Lower lobe of right lung (tissue), 2 donors: ENCODE data around the gene LILRB1. TPM values are rescaled to one million over a fixed set of nuclear protein-coding genes. Genes with fewer than 3 reads are reported as not detected.

Experiments
- ATAC-seq, 2 donors: fragments of 200-7000 bp; cut with Tn5 transposase; one replicate each; pipeline ENCODE4 v1.9.1; 2020 to 2022; ENCODE audit warnings: mild to moderate bottlenecking in 2 of 2, moderate library complexity in 2 of 2
- DNase-seq: peaks from one replicate; pipeline ENCODE4 v3.0.0-alpha.2; 2020
- H3K27ac ChIP-seq: fragments of 200-600 bp; one replicate; pipeline ENCODE4 v1.8.0; 2022
- H3K27me3 ChIP-seq: fragments of 200-600 bp; one replicate; pipeline ENCODE4 v1.8.0; 2022; ENCODE audit warnings: low read depth
- H3K36me3 ChIP-seq: fragments of 200-600 bp; one replicate; pipeline ENCODE4 v1.8.0; 2022; ENCODE audit warnings: mild to moderate bottlenecking
- H3K4me1 ChIP-seq: fragments of 200-600 bp; one replicate; pipeline ENCODE4 v1.8.0; 2022
- H3K4me3 ChIP-seq: fragments of 200-600 bp; one replicate; pipeline ENCODE4 v1.8.0; 2022; ENCODE audit warnings: mild to moderate bottlenecking
- H3K9me3 ChIP-seq: fragments of 200-600 bp; one replicate; pipeline ENCODE4 v1.8.0; 2022
- CTCF ChIP-seq: fragments of 200-600 bp; IDR thresholded peaks from one replicate; pipeline ENCODE4 v1.8.0; 2022; ENCODE audit warnings: antibody characterized with exemption, mild to moderate bottlenecking
- intact Hi-C: fragments of 100-400 bp; cut with DNase I; formaldehyde crosslinking; loops from one replicate; pipeline ENCODE4 v1.11.0; 2022
- total RNA-seq: library from RNA; stranded (reverse); fragmentation: NEBNext Ultra II Directional; extraction: Animal tissue kit (Norgen Biotek cat#: 25700); gene quantifications from one replicate; pipeline ENCODE4 v1.2.1, GENCODE V29; 2021
- donor health status: DM: no; HTN: yes; CAD: no; lungs with severe emphysema.

The LILRB1 gene
- total RNA-seq, 1 donor from 2014 or later = 43.3 TPM

- intact Hi-C loops = no loop called here
- no peak for ATAC-seq
- no peaks in the 10 kb centered on the region for H3K36me3 ChIP-seq
- no peak overlapping the region for H3K27ac ChIP-seq
- H3K4me1 ChIP-seq = no peaks in the 10 kb centered on the region
- no peak overlapping the region for H3K4me3 ChIP-seq
- H3K9me3 ChIP-seq = no peaks in the 10 kb centered on the region
- H3K27me3 ChIP-seq = peaks cover 3% of the 10 kb centered on the region
- DNase-seq = no peak
- TF ChIP-seq CTCF = no peak
These were observed 21.5 kb upstream of the LILRB1 start for GRCh38 chr19:54608792-54609191.

GRCh38 chr19:54609356-54609791 lies 20.9 kb upstream of the LILRB1 start:
- no peak for TF ChIP-seq CTCF
- Histone ChIP-seq H3K36me3 (no peaks in the 10 kb centered on the region), H3K4me3 (no peak overlapping the region), H3K4me1 (no peaks in the 10 kb centered on the region), H3K27ac (no peak overlapping the region), H3K9me3 (no peaks in the 10 kb centered on the region), H3K27me3 (peaks cover 3% of the 10 kb centered on the region)
- DNase-seq = no peak
- intact Hi-C loops = no loop called here
- ATAC-seq = no peak

- Histone ChIP-seq H3K4me1 (no peaks in the 10 kb centered on the region), H3K9me3 (no peaks in the 10 kb centered on the region), H3K4me3 (no peak overlapping the region), H3K27ac (no peak overlapping the region), H3K36me3 (no peaks in the 10 kb centered on the region), H3K27me3 (peaks cover 3% of the 10 kb centered on the region)
- ATAC-seq = no peak
- no peak for DNase-seq
- no peak for TF ChIP-seq CTCF
- intact Hi-C loops = no loop called here
These were observed 17.9 kb upstream of the LILRB1 start for GRCh38 chr19:54612428-54612827.

- Histone ChIP-seq H3K4me3 (no peak overlapping the region), H3K4me1 (no peaks in the 10 kb centered on the region), H3K36me3 (no peaks in the 10 kb centered on the region), H3K9me3 (no peaks in the 10 kb centered on the region), H3K27ac (no peak overlapping the region), H3K27me3 (peaks cover 2% of the 10 kb centered on the region)
- no peak for TF ChIP-seq CTCF
- no peak for DNase-seq
- intact Hi-C loops = no loop called here
- no peak for ATAC-seq
These were observed 15.6 kb upstream of the LILRB1 start for GRCh38 chr19:54614726-54615125.

GRCh38 chr19:54616057-54616456 lies 14.2 kb upstream of the LILRB1 start:
- no peak for DNase-seq
- Histone ChIP-seq H3K4me1 (no peaks in the 10 kb centered on the region), H3K36me3 (no peaks in the 10 kb centered on the region), H3K27ac (no peak overlapping the region), H3K9me3 (no peaks in the 10 kb centered on the region), H3K4me3 (no peak overlapping the region), H3K27me3 (no peaks in the 10 kb centered on the region)
- TF ChIP-seq CTCF = no peak
- ATAC-seq = no peak
- intact Hi-C loops = no loop called here
